Gastrocnemius medialis (tissue), 4 donors: Measurements from ENCODE around the gene CDS2.

Experiments
- POLR2A ChIP-seq, 2 donors: fragments of 450-650 bp; IDR thresholded peaks; one replicate each; pipeline ENCODE4 v1.6.1; 2017; ENCODE audit warnings: antibody characterized with exemption in 2 of 2, mild to moderate bottlenecking in 2 of 2, moderate library complexity in 2 of 2
- TF ChIP-seq, protein P1 (sequence below), 5 experiments: fragments of 450-650 bp in 3 of 5; fragments of 200-600 bp in 2 of 5; sonication (generic) in 2 of 5; IDR thresholded peaks in 4 of 5; conservative IDR thresholded peaks in 1 of 5; 1 replicate in 4 of 5; 2 replicates in 1 of 5; pipeline ENCODE4 v1.5.1; 2016 to 2019; ENCODE audit warnings: antibody characterized with exemption in 5 of 5, mild to moderate bottlenecking in 3 of 5, moderate library complexity in 3 of 5

DNA sequence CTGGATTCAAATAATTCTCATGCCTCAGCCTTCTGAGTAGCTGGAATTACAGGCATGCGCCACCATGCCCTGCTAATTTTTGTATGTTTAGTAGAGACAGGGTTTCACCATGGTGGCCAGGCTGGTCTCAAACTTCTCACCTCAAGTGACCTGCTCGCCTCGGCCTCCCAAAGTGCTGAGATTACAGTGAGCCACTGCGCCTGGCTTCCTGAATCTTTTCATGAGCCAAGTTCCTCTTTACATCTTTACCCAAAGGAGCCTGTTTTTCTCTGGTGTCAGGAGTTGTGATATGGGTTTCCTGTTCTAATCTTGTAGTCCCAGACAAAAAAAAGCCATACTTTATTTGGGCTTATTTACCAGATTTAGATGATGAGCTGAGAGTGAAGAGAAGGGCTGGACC, 41.4 kb upstream of the CDS2 start:
- TF ChIP-seq, protein P1, sequence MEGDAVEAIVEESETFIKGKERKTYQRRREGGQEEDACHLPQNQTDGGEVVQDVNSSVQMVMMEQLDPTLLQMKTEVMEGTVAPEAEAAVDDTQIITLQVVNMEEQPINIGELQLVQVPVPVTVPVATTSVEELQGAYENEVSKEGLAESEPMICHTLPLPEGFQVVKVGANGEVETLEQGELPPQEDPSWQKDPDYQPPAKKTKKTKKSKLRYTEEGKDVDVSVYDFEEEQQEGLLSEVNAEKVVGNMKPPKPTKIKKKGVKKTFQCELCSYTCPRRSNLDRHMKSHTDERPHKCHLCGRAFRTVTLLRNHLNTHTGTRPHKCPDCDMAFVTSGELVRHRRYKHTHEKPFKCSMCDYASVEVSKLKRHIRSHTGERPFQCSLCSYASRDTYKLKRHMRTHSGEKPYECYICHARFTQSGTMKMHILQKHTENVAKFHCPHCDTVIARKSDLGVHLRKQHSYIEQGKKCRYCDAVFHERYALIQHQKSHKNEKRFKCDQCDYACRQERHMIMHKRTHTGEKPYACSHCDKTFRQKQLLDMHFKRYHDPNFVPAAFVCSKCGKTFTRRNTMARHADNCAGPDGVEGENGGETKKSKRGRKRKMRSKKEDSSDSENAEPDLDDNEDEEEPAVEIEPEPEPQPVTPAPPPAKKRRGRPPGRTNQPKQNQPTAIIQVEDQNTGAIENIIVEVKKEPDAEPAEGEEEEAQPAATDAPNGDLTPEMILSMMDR (IDR thresholded peaks at IDR 0.05 in 4 of 5, conservative IDR thresholded peaks at IDR 0.05 in 1 of 5): no peak
- TF ChIP-seq POLR2A (IDR thresholded peaks at IDR 0.05): no peak
